ENCODE results near the gene ITGBL1. TPM values are rescaled to one million over a fixed set of nuclear protein-coding genes. Genes with fewer than 3 reads are reported as not detected.

The ITGBL1 gene
- total and polyA plus RNA-seq, 2 donors (not counting 1 experiment from before 2014, with no cell fraction given) = not detected

DNA sequence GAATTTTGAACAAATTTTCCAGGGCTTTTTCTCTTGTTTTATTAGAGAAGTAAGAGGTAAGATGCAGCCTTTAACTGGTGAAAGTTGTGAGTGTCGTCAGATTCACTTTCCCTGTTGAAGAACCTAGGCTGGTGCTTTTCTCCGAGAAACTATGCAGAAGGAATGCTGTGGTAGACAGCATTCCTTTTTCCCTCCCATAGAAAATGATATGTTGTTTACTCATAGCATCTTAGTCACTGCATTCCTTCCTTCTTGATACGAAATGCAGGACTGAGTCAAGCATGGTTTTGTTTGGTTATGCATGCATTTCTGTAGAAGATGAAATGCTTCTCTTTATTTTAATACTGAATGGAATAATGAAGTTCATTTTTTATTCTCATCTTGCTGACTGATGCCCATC lies 3.4 kb downstream of the ITGBL1 start:
- DNase-seq = no peak
- H3K4me3 Mint-ChIP-seq = no peak overlapping the region
- H3K4me1 ChIP-seq (ENCODE audit: control insufficient read depth in 2 of 2, insufficient read depth in 2 of 2, low read length in 2 of 2) = peaks cover 0 to 3% of the 10 kb centered on the region in 2 donors
- peaks cover 0 to 15% (median under 1%) of the 10 kb centered on the region in 4 experiments for H3K27me3 ChIP-seq (replicated peaks in 1 of 4; ENCODE audit: control extremely low read depth in 1 of 4, control insufficient read depth in 3 of 4, insufficient read depth in 4 of 4, low read length in 3 of 4)
- intact Hi-C loops (cut with micrococcal nuclease) = no loop called here
- no peak overlapping the region for H3K27ac Mint-ChIP-seq
- no peaks in the 10 kb centered on the region for H3K79me2 ChIP-seq (ENCODE audit: control insufficient read depth, insufficient read depth, low read length)
- H3K36me3 ChIP-seq (replicated peaks in 1 of 2; ENCODE audit: control extremely low read depth in 1 of 2, control insufficient read depth in 1 of 2, extremely low read depth in 1 of 2, insufficient read depth in 2 of 2, low read length in 1 of 2) = no peaks in the 10 kb centered on the region
- H3K27me3 Mint-ChIP-seq = peaks cover 17% of the 10 kb centered on the region
- H3K9me3 Mint-ChIP-seq (ENCODE audit: insufficient read depth) = no peaks in the 10 kb centered on the region
- no peak overlapping the region for H3K9ac ChIP-seq (ENCODE audit: low read length)
- WGBS (ENCODE audit: insufficient coverage) = no CpG with 5 or more reads among the region's 3 CpGs
- no peak for TF ChIP-seq EZH2 (IDR thresholded peaks at IDR 0.05; ENCODE audit: borderline replicate concordance, insufficient read depth, low read depth, low read length, poor library complexity, severe bottlenecking)
- TF ChIP-seq, protein P1, sequence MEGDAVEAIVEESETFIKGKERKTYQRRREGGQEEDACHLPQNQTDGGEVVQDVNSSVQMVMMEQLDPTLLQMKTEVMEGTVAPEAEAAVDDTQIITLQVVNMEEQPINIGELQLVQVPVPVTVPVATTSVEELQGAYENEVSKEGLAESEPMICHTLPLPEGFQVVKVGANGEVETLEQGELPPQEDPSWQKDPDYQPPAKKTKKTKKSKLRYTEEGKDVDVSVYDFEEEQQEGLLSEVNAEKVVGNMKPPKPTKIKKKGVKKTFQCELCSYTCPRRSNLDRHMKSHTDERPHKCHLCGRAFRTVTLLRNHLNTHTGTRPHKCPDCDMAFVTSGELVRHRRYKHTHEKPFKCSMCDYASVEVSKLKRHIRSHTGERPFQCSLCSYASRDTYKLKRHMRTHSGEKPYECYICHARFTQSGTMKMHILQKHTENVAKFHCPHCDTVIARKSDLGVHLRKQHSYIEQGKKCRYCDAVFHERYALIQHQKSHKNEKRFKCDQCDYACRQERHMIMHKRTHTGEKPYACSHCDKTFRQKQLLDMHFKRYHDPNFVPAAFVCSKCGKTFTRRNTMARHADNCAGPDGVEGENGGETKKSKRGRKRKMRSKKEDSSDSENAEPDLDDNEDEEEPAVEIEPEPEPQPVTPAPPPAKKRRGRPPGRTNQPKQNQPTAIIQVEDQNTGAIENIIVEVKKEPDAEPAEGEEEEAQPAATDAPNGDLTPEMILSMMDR (IDR thresholded peaks at IDR 0.05) = no peak
- POLR2A ChIA-PET = interaction anchor here (0.7 kb wide), 1 partner anchor 787 kb away, joined by 4 read pairs; no protein-coding TSS in a partner anchor
- H2AFZ ChIP-seq (ENCODE audit: insufficient read depth, low read depth, low read length, poor library complexity, severe bottlenecking) = no peak overlapping the region
- no peak overlapping the region for H3K4me3 ChIP-seq (ENCODE audit: control extremely low read depth in 1 of 5, extremely low read depth in 1 of 5, insufficient read depth in 1 of 5, low read depth in 2 of 5, low read length in 4 of 5)
- peaks cover 3% of the 10 kb centered on the region for H3K4me1 Mint-ChIP-seq
- ATAC-seq (ENCODE audit: low read depth) = no peak
- no peaks in the 10 kb centered on the region for H3K9me3 ChIP-seq (ENCODE audit: control extremely low read depth in 1 of 3, control insufficient read depth in 2 of 3, insufficient read depth in 1 of 3, low read length in 2 of 3)
- H3K4me2 ChIP-seq (replicated peaks; ENCODE audit: low read depth, low read length, poor library complexity, severe bottlenecking) = no peak overlapping the region
- no peaks in the 10 kb centered on the region for H4K20me1 ChIP-seq (ENCODE audit: control insufficient read depth, insufficient read depth, low read length, poor library complexity, severe bottlenecking)
- no peak overlapping the region for H3K27ac ChIP-seq (ENCODE audit: low read length in 2 of 2)
- CTCF ChIA-PET = no interaction called here

DNA sequence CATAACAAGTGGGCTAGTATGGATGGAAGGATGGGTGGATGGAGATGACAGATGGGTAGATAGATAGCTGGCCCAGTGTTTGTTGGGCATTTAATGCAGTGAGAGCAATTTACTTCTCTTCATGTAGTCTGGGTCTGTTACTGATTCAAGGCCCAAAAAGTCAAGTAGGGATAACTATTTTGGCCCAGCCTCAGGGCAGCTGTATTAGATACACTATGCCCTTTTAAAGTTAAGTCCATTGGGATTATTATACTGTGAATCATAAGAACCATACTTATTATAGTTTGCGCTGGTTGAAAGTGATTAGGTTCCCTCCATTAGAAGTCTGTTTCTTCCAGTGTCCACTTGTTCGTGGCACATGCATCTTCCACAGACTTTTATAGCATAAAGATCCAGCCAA lies 4.7 kb downstream of the ITGBL1 start:
- no peaks in the 10 kb centered on the region for H4K20me1 ChIP-seq (ENCODE audit: control insufficient read depth, insufficient read depth, low read length, poor library complexity, severe bottlenecking)
- H3K4me1 ChIP-seq (ENCODE audit: control insufficient read depth in 2 of 2, insufficient read depth in 2 of 2, low read length in 2 of 2) = peaks cover 0 to 3% of the 10 kb centered on the region in 2 donors
- Mint-ChIP-seq H3K27me3 (peaks cover 17% of the 10 kb centered on the region), H3K9me3 (ENCODE audit: insufficient read depth) (no peaks in the 10 kb centered on the region), H3K4me1 (peaks cover 3% of the 10 kb centered on the region), H3K27ac (no peak overlapping the region), H3K4me3 (no peak overlapping the region)
- no peak overlapping the region for H3K27ac ChIP-seq (ENCODE audit: low read length in 2 of 2)
- POLR2A ChIA-PET = no interaction called here
- CTCF ChIA-PET = no interaction called here
- intact Hi-C loops (cut with micrococcal nuclease) = no loop called here
- H3K27me3 ChIP-seq (replicated peaks in 1 of 4; ENCODE audit: control extremely low read depth in 1 of 4, control insufficient read depth in 3 of 4, insufficient read depth in 4 of 4, low read length in 3 of 4) = peaks cover 0 to 15% (median under 1%) of the 10 kb centered on the region in 4 experiments
- no peak overlapping the region for H3K4me2 ChIP-seq (replicated peaks; ENCODE audit: low read depth, low read length, poor library complexity, severe bottlenecking)
- no peak for TF ChIP-seq EZH2 (IDR thresholded peaks at IDR 0.05; ENCODE audit: borderline replicate concordance, insufficient read depth, low read depth, low read length, poor library complexity, severe bottlenecking)
- TF ChIP-seq, protein P1 (IDR thresholded peaks at IDR 0.05) = no peak
- no peak for ATAC-seq (ENCODE audit: low read depth)
- H3K9me3 ChIP-seq (ENCODE audit: control extremely low read depth in 1 of 3, control insufficient read depth in 2 of 3, insufficient read depth in 1 of 3, low read length in 2 of 3) = no peaks in the 10 kb centered on the region
- no CpG with 5 or more reads among the region's 2 CpGs for WGBS (ENCODE audit: insufficient coverage)
- H2AFZ ChIP-seq (ENCODE audit: insufficient read depth, low read depth, low read length, poor library complexity, severe bottlenecking) = no peak overlapping the region
- no peaks in the 10 kb centered on the region for H3K36me3 ChIP-seq (replicated peaks in 1 of 2; ENCODE audit: control extremely low read depth in 1 of 2, control insufficient read depth in 1 of 2, extremely low read depth in 1 of 2, insufficient read depth in 2 of 2, low read length in 1 of 2)
- no peak for DNase-seq
- H3K4me3 ChIP-seq (ENCODE audit: control extremely low read depth in 1 of 5, extremely low read depth in 1 of 5, insufficient read depth in 1 of 5, low read depth in 2 of 5, low read length in 4 of 5) = no peak overlapping the region
- no peaks in the 10 kb centered on the region for H3K79me2 ChIP-seq (ENCODE audit: control insufficient read depth, insufficient read depth, low read length)
- no peak overlapping the region for H3K9ac ChIP-seq (ENCODE audit: low read length)

Measured in B cell (primary cell).